ENCODE measurements around the gene TREM2.
"Not testable (repeated sequence)": the region's sequence is repeated elsewhere in the genome, so short reads cannot be mapped to it uniquely, and the experiment has no call there.

TREM2 gene

GRCh38 chr6:41162687-41163418 lies at the start of gene TREM2:
Gene TREM2 (minus strand): TSS chr6:41163116. CDS start chr6:41163082, 34 bp downstream.
- no peak for DNase-seq (ENCODE audit: low read depth)

- DNase-seq (ENCODE audit: low read depth): no peak
These were observed 46.8 kb upstream of the TREM2 start for GRCh38 chr6:41209547-41210320.

DNA sequence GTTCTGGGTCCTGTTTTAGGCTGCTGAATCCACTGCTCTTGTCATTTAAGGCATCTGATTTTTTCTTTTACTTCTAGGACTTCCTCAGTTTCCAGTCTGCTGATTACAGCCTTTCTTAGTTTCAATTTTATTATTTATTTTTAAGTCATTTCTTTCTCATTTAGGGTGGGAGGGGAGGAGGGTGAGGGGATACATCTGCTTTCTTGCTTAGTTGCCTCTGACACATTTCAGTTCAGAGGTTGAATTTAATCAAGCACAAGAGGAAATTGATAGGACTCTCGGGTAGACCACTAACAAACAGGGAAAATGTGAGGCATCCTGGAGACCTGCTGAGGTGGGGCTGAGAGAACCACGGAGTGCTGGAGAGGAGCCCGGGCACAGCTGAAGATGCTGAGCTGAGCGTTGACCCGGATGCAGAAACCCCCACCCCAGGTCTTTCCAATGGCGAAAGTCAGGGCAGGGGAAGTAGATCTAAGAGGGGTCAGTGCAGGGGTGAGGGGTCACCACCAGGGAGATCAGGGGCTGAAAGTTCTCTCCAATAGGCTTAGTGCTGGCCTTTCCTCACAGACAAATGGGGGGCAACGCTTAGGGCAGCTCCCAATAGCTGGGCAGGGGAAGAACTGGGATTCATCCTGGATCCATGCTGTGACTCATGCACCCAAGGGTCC lies 45.7 kb upstream of the TREM2 start:
- no peak for DNase-seq (ENCODE audit: low read depth)

DNA sequence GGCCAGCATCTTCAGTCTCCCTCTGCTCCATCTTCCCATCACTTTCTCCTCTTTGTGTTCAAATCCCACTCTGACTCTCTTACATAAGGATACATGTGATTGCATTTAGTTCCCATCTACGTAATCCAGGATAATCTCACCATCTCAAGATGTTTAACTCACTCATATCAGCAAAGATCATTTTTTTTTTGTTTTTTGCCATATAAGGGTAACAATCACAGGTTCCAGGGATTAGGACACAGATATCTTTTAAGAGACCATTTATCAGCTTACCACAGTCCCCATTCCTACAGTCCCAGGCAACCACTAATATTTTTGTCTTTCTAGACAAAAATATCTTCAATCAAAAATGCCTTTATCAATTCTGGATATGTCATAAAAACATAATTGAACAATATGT lies 41.2 kb upstream of the TREM2 start:
- DNase-seq (ENCODE audit: low read depth): no peak

DNA sequence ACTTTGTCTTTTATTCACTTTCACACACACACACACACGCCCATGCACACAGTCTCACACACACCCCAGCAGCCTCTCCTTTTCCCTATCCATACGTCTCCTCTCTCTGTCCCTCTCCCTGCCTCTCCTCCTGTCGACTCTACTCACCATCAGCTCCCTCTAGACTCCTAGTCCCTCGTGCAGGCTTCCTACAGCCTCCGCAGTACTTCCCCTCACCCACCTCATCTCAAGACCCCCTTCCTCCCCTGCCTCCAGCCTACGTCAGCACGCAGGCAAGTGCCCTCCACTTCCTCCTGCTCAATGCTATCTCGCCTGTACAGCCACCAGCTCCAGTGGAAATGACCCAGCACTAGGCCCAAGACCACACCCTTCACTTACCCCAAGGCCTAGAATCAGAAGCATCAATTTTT lies 38.9 kb upstream of the TREM2 start:
- DNase-seq (ENCODE audit: low read depth): no peak

DNA sequence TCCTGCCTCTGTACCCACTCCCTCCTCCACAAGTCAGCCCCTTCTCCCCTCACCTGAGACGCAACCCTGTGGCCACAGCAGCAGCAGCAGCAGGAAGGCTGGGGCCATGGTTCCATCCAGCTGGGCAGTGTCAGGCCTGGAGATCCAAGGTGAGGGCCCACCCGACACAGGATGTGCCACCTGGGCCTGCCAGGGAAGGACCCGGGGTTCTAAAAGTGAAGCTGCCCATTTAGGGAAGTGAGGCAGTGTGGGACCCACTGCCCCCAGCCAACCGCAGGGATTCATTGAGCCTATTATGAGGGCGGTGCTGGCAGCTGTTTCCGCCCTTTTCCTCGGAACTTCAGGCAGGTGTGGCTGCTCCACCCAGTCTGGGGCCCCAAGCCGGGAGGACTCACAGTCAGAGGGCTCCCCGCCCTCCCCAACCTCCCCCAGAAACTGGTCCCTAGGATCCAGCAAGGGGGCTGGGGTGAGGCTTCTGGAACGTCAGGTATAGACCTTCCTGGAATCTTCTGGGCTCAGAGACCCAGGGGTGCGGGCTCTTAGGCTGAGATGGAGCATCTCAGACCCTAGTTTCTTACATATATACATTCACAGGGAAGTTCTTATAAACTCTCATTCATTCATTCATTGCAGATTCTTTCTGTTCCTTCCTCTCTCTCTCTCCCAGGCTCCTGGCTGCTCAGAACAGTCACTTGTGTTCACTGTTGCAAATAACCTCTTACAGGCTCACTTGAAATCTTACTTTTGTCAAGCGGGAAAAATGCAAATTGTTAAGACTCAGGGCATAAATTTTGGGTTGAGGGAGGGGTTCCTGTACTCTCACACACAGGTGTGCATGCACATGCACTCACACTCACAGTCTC lies 38.2 kb upstream of the TREM2 start, which contains the start of gene TREML2:
TSS of gene TREML2 (minus strand) at position 249 of the 863 bp plus-strand sequence. CDS start at position 108, 141 bp downstream.
- DNase-seq (ENCODE audit: low read depth): no peak

DNA sequence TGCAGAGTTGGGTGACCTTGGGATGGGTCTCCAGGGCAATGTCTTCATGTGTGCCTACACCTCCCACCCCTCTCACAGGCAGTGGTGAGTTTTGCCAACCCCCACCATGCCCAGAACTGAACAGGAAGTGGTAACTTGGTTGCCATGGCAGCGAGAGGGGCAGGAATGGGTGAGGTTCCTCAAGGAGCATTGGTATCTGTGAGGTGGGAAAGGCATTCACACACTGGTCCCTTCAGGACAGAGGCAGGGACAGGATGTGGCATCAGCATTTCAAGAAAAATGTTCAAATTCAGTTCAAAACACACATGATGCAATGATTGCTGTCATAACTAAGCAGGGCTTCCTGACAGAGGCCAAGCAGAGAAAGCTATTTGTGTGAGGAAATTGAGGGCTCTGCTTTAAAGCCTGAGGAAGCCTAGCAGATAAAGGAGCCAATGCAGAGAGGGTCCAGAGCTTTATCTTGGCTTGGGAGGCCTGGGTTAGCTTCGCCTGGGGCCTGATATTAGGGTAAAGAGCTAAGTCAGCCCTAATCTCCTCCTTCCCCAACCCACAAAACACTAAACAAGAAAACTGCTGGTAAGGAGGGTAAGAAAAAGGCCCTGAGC lies 37.5 kb upstream of the TREM2 start:
- no peak for DNase-seq (ENCODE audit: low read depth)

GRCh38 chr6:41199552-41200246 lies 36.8 kb upstream of the TREM2 start:
- DNase-seq (ENCODE audit: low read depth): no peak

DNA sequence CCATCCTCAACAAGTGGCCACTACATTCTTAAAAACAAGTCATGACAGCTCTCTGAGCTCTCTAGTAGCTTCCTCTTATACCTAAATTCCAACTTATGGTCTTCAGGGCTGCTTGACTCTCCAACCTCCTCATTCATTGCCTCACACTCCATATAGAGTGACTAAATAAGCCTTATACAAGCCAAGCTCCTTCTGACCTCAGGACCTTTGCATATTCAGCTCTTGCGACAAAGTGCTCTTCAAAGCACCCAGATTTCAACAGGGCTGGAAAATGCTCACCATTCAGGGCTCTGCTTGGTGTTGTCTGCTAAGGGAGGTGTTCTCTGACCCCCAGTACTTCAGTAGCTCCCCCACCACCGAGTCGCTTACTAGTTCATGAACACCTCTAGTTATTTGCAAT lies 34.3 kb upstream of the TREM2 start:
- DNase-seq (ENCODE audit: low read depth): no peak

- no peak for DNase-seq (ENCODE audit: low read depth)
These were observed 31.5 kb upstream of the TREM2 start for GRCh38 chr6:41194386-41194785.

- DNase-seq (ENCODE audit: low read depth): no peak
These were observed 31.0 kb upstream of the TREM2 start for GRCh38 chr6:41193884-41194283.

DNA sequence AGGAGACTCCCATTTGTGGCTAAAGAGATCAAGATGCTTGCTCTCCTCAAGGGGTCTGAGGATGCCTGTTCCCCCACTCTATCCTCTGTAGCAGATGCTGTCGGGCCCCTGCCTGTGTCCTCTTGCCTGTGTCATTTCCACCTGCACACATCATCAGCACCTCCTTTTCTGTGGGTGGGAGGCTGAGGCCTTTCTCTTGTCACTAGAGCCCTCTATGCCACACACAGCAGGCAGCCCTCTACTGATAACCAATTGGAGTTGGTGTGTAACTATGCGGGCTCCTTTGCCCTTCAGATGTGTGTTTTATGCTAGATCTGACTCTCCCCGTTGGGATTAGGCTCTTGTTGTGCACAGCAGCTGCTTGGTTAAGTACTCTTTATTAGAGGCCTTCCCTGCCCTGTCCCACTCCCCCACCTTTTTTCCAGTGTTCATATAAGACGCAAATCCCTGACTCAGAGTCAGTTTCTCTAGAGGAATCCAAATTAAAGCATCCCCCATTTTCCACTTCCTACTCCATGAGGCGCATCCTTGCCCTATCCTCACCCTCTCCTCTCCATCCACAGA lies 30.3 kb upstream of the TREM2 start:
- DNase-seq (ENCODE audit: low read depth): no peak

- DNase-seq (ENCODE audit: low read depth): no peak
These were observed 28.7 kb upstream of the TREM2 start for GRCh38 chr6:41191569-41191968.

GRCh38 chr6:41190791-41191190 lies 27.9 kb upstream of the TREM2 start:
- DNase-seq (ENCODE audit: low read depth): no peak

DNA sequence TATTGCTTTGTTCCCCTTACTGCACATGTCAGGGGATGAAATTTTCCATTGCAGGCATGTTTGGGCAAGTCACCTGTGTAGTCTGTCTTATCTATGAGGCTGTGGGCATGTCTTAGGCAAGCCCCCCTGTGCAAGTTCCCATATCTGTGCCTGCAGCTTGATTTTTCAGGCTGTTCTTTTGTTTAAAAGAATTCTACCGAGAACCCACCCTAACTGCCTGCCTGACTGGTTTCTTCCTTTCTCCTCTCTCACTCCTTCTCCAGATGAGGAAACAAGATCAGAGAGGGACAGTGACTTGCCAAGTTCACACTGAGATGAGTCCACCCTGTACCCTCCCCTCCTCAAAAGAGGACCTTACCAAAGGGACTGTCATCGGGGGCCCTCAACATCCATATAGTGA lies 27.1 kb upstream of the TREM2 start:
- no peak for DNase-seq (ENCODE audit: low read depth)

DNA sequence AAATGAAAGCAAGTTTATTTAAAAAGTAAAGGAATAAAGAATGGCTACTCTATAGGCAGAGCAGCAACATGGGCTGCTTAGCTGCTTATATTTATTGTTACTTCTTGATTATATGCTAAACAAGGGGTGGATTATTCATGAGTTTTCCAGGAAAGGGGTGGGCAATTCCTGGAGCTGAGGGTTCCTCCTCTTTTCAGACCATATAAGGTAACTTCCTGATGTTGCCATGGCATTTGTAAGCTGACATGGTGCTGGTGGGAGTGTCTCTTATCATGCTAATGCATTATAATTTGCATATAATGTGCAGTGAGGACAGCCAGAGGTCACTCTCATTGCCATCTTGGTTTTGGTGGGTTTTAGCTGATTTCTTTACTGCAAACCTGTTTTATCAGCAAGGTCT lies 26.1 kb upstream of the TREM2 start:
- DNase-seq (ENCODE audit: low read depth): not testable (repeated sequence)

GRCh38 chr6:41187924-41188886 lies 25.3 kb upstream of the TREM2 start:
- DNase-seq (ENCODE audit: low read depth): no peak

DNA sequence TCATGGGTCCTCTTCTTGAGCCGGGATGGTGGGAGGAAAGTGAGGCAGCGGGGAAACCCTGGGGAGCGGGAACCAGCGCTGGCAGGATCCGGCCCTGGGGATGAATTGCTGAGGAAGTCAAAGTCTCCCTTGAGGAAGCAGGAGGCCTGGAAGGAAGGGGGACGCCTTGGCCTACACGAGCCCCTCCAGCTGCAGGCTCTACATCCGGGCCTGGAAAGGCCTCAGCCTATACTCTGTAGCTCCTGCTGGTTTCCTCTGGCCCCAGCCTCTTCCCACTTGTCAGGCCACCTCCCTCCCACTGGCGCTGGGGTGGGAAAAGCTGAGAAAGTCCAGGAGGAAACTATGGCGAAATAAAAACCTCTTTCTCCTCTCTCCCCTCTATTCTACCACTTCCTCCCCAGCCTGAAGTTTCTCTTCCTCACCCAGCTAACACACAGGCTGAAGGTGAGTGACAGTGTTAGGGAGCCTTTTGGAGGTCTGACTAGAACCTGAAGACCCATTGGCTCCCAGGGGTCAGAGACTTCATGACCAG lies 23.2 kb upstream of the TREM2 start:
- DNase-seq (ENCODE audit: low read depth): no peak

GRCh38 chr6:41184761-41185160 lies 21.8 kb upstream of the TREM2 start:
- DNase-seq (ENCODE audit: low read depth): no peak
